Endothelial cell of umbilical vein (primary cell): ENCODE measurements around the gene DAPL1. TPM values are rescaled to one million over a fixed set of nuclear protein-coding genes. Genes with fewer than 3 reads are reported as not detected.

Experiments
- BruUV-seq: library from RNA; stranded (reverse); fragments of 400-500 nt; replicated peaks from 2 replicates; lab custom pipeline; 2021; lab: Mats Ljungman, UMichigan
- CTCF ChIA-PET: fragments of 300-600, 350-600 bp; sonication (Branson Sonifier 250); formaldehyde crosslinking; loops from one replicate; lab custom pipeline; 2021; ENCODE audit warnings: antibody characterized with exemption, inconsistent platforms; lab: Charles Lee
- POLR2A ChIA-PET: fragments of 300-600, 350-600 bp; sonication (Branson Sonifier 250); formaldehyde crosslinking; loops from one replicate; lab custom pipeline; 2021; ENCODE audit warnings: antibody characterized with exemption, inconsistent platforms; lab: Charles Lee
- DNase-seq: peaks from one replicate; pipeline ENCODE4 v3.0.0-alpha.2; 2011; ENCODE audit warnings: low read depth, low spot score
- FAIRE-seq: peaks from 2 replicates; lab custom pipeline; 2011; peaks lifted over from hg19 to GRCh38; lab: Jason Lieb, UNC
- H2AFZ ChIP-seq: 2 replicates; pipeline ENCODE4 v1.6.0; 2012; ENCODE audit warnings: low read depth, low read length, control low read depth, inconsistent platforms
- H3K27ac ChIP-seq: 2 replicates; pipeline ENCODE4 v1.5.1; 2011; ENCODE audit warnings: low read depth, mild to moderate bottlenecking, control low read depth, low read length, moderate library complexity; ENCODE audit not compliant: insufficient read depth
- H3K27me3 ChIP-seq, 2 experiments: 2 replicates each; pipeline versions ENCODE4 v1.6.0 to v1.6.1; 2011; ENCODE audit warnings: low read length in 2 of 2, mixed read lengths in 1 of 2; ENCODE audit not compliant: control insufficient read depth in 2 of 2, insufficient read depth in 2 of 2
- H3K36me3 ChIP-seq, 2 experiments: 2 replicates in 1 of 2; 3 replicates in 1 of 2; pipeline ENCODE4 v1.5.1; 2011; ENCODE audit warnings: low read length in 2 of 2, mild to moderate bottlenecking in 1 of 2, moderate library complexity in 1 of 2; ENCODE audit not compliant: control insufficient read depth in 2 of 2, insufficient read depth in 2 of 2; ENCODE audit errors: extremely low read depth in 1 of 2
- H3K4me1 ChIP-seq: 3 replicates; pipeline ENCODE4 v1.5.1; 2011; ENCODE audit warnings: mild to moderate bottlenecking, low read length; ENCODE audit not compliant: control insufficient read depth, insufficient read depth; ENCODE audit errors: extremely low read depth
- H3K4me2 ChIP-seq: 2 replicates; pipeline ENCODE4 v1.6.1; 2011; ENCODE audit warnings: low read length, control low read depth, mixed read lengths; ENCODE audit not compliant: insufficient read depth
- H3K4me3 ChIP-seq, 3 experiments: fragments of 200-600 bp in 1 of 3; sonication (generic), shearing (Covaris generic) in 1 of 3; replicated peaks in 1 of 3; 2 replicates each; pipeline ENCODE4 v1.5.1; 2011 to 2016; ENCODE audit warnings: control low read depth in 3 of 3, low read length in 3 of 3, mild to moderate bottlenecking in 2 of 3, inconsistent platforms in 1 of 3, low read depth in 1 of 3, moderate library complexity in 1 of 3; ENCODE audit not compliant: insufficient read depth in 1 of 3
- H3K79me2 ChIP-seq: 2 replicates; pipeline ENCODE4 v1.6.0; 2012; ENCODE audit warnings: low read length, inconsistent platforms; ENCODE audit not compliant: control insufficient read depth, insufficient read depth
- H3K9ac ChIP-seq: replicated peaks from 2 replicates; pipeline ENCODE3; 2011; ENCODE audit warnings: low read length, control low read depth; ENCODE audit not compliant: insufficient read depth; ENCODE audit errors: extremely low read depth
- H3K9me1 ChIP-seq: replicated peaks from 3 replicates; pipeline ENCODE4 v1.6.0; 2011; ENCODE audit warnings: mild to moderate bottlenecking, low read length; ENCODE audit not compliant: control insufficient read depth, insufficient read depth; ENCODE audit errors: extremely low read depth
- H3K9me3 ChIP-seq: replicated peaks from 2 replicates; pipeline ENCODE4 v1.5.1; 2012; ENCODE audit warnings: low read length, inconsistent platforms; ENCODE audit not compliant: control insufficient read depth, insufficient read depth
- H4K20me1 ChIP-seq: replicated peaks from 2 replicates; pipeline ENCODE3; 2011; ENCODE audit warnings: mild to moderate bottlenecking, low read length; ENCODE audit not compliant: control insufficient read depth, insufficient read depth; ENCODE audit errors: extremely low read depth
- EZH2 ChIP-seq: IDR thresholded peaks from 2 replicates; pipeline ENCODE4 v1.6.1; 2012; ENCODE audit warnings: borderline replicate concordance, low read depth, mild to moderate bottlenecking, moderate library complexity, low read length, inconsistent platforms; ENCODE audit not compliant: severe bottlenecking
- FOS ChIP-seq: IDR thresholded peaks from 2 replicates; pipeline ENCODE4 v1.6.1; 2011; ENCODE audit warnings: mild to moderate bottlenecking, low read length, moderate library complexity, borderline replicate concordance; ENCODE audit not compliant: insufficient read depth
- GATA2 ChIP-seq: IDR thresholded peaks from 2 replicates; pipeline ENCODE4 v1.7.0; 2011; ENCODE audit warnings: low read depth, mild to moderate bottlenecking, moderate library complexity, mixed read lengths, low read length; ENCODE audit not compliant: insufficient read length, insufficient read depth
- MYC ChIP-seq: IDR thresholded peaks from one replicate; pipeline ENCODE4 v1.6.1; 2011; ENCODE audit warnings: mild to moderate bottlenecking, low read depth, low read length
- POLR2A ChIP-seq: IDR thresholded peaks from 2 replicates; pipeline ENCODE4 v1.6.1; 2012; ENCODE audit warnings: low read depth, mild to moderate bottlenecking, control low read depth, low read length
- dilution Hi-C: fragments of 300-500 bp; cut with MboI; formaldehyde crosslinking; loops from one replicate; pipeline ENCODE4 v1.15.0; 2019; ENCODE audit warnings: low sequenced_read_pairs; ENCODE audit not compliant: extremely low pct_ligation_motif_present
- intact Hi-C: fragments of 100-400 bp; cut with micrococcal nuclease; formaldehyde crosslinking; loops from one replicate; pipeline ENCODE4 v1.10.0; 2022
- polyA plus RNA-seq, 4 experiments: library from polyadenylated mRNA; depleted of rRNA in 3 of 4; stranded (reverse) in 3 of 4; unstranded in 1 of 4; fragments of >200 nt; gene quantifications; 2 replicates each; pipeline versions ENCODE4 v1.2.1 to v1.2.3, GENCODE V29; 2011 to 2012; ENCODE audit warnings: missing spikeins in 1 of 4
- total RNA-seq: library from RNA; stranded (reverse); gene quantifications from 2 replicates; pipeline ENCODE4 v1.2.3, GENCODE V29; 2021
- TF ChIP-seq, protein P1 (sequence below), 2 donors: IDR thresholded peaks; 1 replicate in 1 of 2; 2 replicates in 1 of 2; pipeline ENCODE4 v1.5.1; 2011; ENCODE audit warnings: low read length in 2 of 2, mild to moderate bottlenecking in 2 of 2, moderate library complexity in 2 of 2, control low read depth in 1 of 2, inconsistent platforms in 1 of 2, low read depth in 1 of 2; ENCODE audit not compliant: insufficient read depth in 1 of 2; ENCODE audit errors: extremely low read depth in 1 of 2

DAPL1 gene
- total and polyA plus RNA-seq, 2 donors (not counting 3 experiments of a cell fraction or from before 2014, with no cell fraction given): not detected

DNA sequence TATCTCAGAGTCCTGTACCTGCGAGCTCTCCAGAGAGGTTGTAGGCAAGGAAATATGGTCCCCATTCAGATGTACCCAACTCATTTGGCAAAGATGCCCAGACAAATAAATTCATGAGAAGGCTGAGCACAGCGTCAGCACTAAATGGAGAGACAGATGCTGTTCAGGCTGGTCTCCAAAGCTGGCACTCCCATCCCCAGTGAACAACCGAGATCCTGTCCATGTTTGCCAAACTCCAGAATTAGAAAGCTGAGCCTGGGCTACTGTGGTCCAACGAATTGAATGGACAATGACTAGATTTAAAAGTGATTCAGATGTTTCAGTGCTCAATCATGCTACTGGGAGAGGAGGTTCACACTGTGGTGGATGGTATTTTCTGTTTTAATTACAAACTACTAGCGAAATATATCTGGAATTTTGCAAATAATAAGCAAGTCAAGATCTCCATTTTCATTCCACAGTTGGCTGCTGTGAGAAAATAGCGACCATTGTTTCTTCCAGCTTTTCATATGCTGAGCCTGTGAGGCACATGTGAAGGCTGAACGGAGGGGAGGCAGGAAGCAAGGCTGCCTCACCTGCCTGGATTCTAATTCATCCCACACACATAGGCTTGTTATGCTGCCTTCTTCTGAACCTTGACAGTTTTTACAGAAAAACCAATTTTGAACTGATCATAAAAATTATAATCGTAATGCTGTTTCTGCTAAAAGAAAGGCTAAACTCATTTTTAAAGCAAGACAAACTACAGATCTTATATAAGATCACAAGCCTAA, 22.6 kb upstream of the DAPL1 start:
- intact Hi-C loops: no loop called here
- Histone ChIP-seq H3K4me2 (no peak overlapping the region), H3K4me1 (no peaks in the 10 kb centered on the region), H3K4me3 (no peak overlapping the region), H3K9me3 (no peaks in the 10 kb centered on the region), H4K20me1 (no peaks in the 10 kb centered on the region), H3K9ac (no peak overlapping the region), H3K79me2 (no peaks in the 10 kb centered on the region), H2AFZ (no peak overlapping the region), H3K36me3 (no peaks in the 10 kb centered on the region), H3K9me1 (peaks cover 4% of the 10 kb centered on the region), H3K27me3 (peaks cover 4 to 6% of the 10 kb centered on the region in 2 experiments), H3K27ac (no peak overlapping the region)
- no peak for FAIRE-seq
- CTCF ChIA-PET: no interaction called here
- POLR2A ChIA-PET: no interaction called here
- dilution Hi-C loops: no loop called here
- no peak for DNase-seq
- TF ChIP-seq GATA2: no peak
- TF ChIP-seq FOS: no peak
- TF ChIP-seq, protein P1, sequence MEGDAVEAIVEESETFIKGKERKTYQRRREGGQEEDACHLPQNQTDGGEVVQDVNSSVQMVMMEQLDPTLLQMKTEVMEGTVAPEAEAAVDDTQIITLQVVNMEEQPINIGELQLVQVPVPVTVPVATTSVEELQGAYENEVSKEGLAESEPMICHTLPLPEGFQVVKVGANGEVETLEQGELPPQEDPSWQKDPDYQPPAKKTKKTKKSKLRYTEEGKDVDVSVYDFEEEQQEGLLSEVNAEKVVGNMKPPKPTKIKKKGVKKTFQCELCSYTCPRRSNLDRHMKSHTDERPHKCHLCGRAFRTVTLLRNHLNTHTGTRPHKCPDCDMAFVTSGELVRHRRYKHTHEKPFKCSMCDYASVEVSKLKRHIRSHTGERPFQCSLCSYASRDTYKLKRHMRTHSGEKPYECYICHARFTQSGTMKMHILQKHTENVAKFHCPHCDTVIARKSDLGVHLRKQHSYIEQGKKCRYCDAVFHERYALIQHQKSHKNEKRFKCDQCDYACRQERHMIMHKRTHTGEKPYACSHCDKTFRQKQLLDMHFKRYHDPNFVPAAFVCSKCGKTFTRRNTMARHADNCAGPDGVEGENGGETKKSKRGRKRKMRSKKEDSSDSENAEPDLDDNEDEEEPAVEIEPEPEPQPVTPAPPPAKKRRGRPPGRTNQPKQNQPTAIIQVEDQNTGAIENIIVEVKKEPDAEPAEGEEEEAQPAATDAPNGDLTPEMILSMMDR (IDR thresholded peaks at IDR 0.05; ENCODE audit: extremely low read depth in 1 of 2, insufficient read depth in 1 of 2, low read depth in 1 of 2, low read length in 2 of 2): no peak
- no peak for TF ChIP-seq MYC
- TF ChIP-seq EZH2: no peak
- TF ChIP-seq POLR2A: no peak
- no TSS peak for BruUV-seq
